Cardiac muscle cell (in vitro differentiated cells and primary cell): ENCODE data around the gene IFNGR2. TPM values are rescaled to one million over a fixed set of nuclear protein-coding genes. Genes with fewer than 3 reads are reported as not detected.

Experiments used
- DNase-seq, 2 donors: peaks; one replicate each; pipeline versions ENCODE4 v3.0.0 to v3.0.0-alpha.2; 2010 to 2017; ENCODE audit warnings: low read depth in 1 of 2, low spot score in 1 of 2
- H3K27ac ChIP-seq: fragments of 200-600 bp; sonication (generic); 2 replicates; pipeline ENCODE4 v1.5.1; 2016
- H3K27me3 ChIP-seq: fragments of 200-600 bp; sonication (generic); 2 replicates; pipeline ENCODE4 v1.6.0; 2016; ENCODE audit warnings: control low read depth
- H3K36me3 ChIP-seq: fragments of 200-600 bp; sonication (generic); 2 replicates; pipeline ENCODE4 v1.5.1; 2016; ENCODE audit warnings: control low read depth
- H3K4me1 ChIP-seq: fragments of 200-600 bp; sonication (generic); 2 replicates; pipeline ENCODE4 v1.8.1; 2017; ENCODE audit warnings: low read depth, mild to moderate bottlenecking, mixed run types
- H3K4me3 ChIP-seq: fragments of 200-600 bp; sonication (generic); 2 replicates; pipeline ENCODE4 v1.5.1; 2016; ENCODE audit warnings: mild to moderate bottlenecking
- H3K9me3 ChIP-seq: fragments of 200-600 bp; sonication (generic); 2 replicates; pipeline ENCODE4 v1.5.1; 2017; ENCODE audit warnings: low read depth, mild to moderate bottlenecking, control low read depth
- polyA plus RNA-seq: library from polyadenylated mRNA; unstranded; fragments of >200 nt; fragmentation: Nextera tagmentation; extraction: Ambion mirVana; gene quantifications from 2 replicates; pipeline ENCODE4 v1.2.1, GENCODE V29; 2016
- total RNA-seq: library from RNA; depleted of rRNA; stranded (reverse); fragments of >200 nt; gene quantifications from 2 replicates; pipeline ENCODE4 v1.2.3, GENCODE V29; 2016
- TF ChIP-seq, protein P1 (sequence below): IDR thresholded peaks from 2 replicates; pipeline ENCODE4 v1.5.1; 2012; ENCODE audit warnings: low read depth, mild to moderate bottlenecking, low read length

Gene IFNGR2
- total and polyA plus RNA-seq, 2 experiments from 2014 or later, result 36.8 to 64.6 TPM

DNA sequence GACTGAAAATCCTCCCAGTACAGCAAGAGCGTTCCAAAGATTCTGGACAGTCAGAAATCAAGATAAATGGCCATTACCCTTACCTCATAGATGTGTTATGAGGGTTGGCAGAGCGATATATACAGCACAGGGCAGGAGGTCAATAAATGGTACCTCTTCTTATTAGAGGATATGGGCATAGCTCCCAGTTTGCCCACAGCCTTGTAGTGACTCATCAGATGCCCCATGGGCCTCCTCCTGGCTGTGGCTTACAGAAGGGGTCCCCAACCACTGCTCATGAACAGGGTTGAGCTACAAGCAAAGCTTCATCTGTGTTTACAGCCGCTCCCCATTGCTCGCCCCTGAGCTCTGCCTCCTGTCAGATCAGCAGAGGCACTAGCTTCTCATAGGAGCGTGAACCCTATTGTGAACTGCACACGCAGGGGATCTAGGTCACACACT lies 7.3 kb upstream of the IFNGR2 start:
- Histone ChIP-seq H3K27ac (no peak overlapping the region), H3K36me3 (no peaks in the 10 kb centered on the region), H3K27me3 (no peaks in the 10 kb centered on the region), H3K4me1 (no peaks in the 10 kb centered on the region), H3K9me3 (no peaks in the 10 kb centered on the region), H3K4me3 (no peak overlapping the region)
- DNase-seq, result no peak
- TF ChIP-seq, protein P1, sequence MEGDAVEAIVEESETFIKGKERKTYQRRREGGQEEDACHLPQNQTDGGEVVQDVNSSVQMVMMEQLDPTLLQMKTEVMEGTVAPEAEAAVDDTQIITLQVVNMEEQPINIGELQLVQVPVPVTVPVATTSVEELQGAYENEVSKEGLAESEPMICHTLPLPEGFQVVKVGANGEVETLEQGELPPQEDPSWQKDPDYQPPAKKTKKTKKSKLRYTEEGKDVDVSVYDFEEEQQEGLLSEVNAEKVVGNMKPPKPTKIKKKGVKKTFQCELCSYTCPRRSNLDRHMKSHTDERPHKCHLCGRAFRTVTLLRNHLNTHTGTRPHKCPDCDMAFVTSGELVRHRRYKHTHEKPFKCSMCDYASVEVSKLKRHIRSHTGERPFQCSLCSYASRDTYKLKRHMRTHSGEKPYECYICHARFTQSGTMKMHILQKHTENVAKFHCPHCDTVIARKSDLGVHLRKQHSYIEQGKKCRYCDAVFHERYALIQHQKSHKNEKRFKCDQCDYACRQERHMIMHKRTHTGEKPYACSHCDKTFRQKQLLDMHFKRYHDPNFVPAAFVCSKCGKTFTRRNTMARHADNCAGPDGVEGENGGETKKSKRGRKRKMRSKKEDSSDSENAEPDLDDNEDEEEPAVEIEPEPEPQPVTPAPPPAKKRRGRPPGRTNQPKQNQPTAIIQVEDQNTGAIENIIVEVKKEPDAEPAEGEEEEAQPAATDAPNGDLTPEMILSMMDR, result no peak

DNA sequence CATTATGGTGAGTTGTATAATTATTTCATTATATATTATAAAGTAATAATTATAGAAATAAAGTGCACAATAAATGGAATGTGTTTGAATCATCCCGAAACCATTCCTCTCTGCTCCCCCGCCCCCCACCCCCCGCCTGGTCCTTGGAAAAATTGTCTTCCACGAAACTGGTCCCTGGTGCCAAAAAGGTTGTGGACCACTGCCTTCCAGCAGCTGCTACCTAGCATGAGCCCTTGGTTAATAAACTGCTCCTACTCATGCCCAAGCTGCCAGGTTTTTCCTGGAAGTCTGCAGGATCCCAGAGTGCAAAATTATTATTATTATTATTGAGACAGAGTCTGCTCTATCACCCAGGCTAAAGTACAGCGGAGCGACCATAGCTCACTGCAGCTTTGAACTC lies 6.8 kb upstream of the IFNGR2 start:
- TF ChIP-seq, protein P1, result no peak
- Histone ChIP-seq H3K27ac (no peak overlapping the region), H3K4me1 (no peaks in the 10 kb centered on the region), H3K4me3 (no peak overlapping the region), H3K36me3 (no peaks in the 10 kb centered on the region), H3K9me3 (no peaks in the 10 kb centered on the region), H3K27me3 (no peaks in the 10 kb centered on the region)
- DNase-seq, result no peak

DNA sequence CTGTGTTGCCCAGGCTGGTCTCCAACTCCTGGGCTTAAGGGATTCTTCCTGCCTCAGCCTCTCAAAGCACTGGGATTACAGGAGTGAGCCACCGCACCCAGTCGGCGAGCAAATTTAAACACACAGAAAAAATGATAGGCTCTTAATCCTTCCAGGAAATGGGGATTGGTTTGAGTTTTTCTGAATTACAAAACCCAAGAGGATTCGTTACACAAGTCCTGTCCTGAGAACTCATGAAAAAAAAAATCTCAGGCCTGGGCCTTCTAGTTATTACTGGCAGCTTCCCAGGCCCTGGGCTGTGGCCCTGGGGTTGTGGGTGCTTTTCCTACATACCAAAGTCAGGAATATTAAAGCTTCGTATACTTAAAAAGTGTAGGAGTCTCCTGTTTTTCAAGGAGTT lies 6.3 kb upstream of the IFNGR2 start:
- Histone ChIP-seq H3K27ac (no peak overlapping the region), H3K4me3 (no peak overlapping the region), H3K27me3 (no peaks in the 10 kb centered on the region), H3K4me1 (no peaks in the 10 kb centered on the region), H3K36me3 (no peaks in the 10 kb centered on the region), H3K9me3 (no peaks in the 10 kb centered on the region)
- TF ChIP-seq, protein P1, result no peak
- DNase-seq, result peak in 1 of 2 donors; percentile 93

DNA sequence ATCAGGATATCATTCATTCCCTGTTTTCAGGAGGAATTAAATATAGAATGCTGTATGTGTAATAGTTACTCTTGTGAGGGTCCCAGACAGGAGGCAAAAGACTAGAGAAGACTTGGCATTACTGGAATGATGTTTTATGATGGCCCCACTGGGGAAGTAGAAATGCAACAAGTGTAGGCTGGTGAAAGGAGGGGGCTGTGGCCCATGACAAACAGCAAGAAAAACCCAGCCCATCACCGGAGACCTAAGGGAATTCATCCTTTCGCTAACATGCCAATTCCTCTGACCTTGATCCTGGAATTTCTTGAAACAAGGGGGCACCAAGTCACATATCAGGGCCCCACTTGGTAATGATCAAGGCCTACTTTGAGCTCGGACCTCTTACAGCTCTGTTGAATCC lies 5.5 kb upstream of the IFNGR2 start:
- DNase-seq, result no peak
- Histone ChIP-seq H3K4me3 (no peak overlapping the region), H3K36me3 (no peaks in the 10 kb centered on the region), H3K9me3 (no peaks in the 10 kb centered on the region), H3K27ac (no peak overlapping the region), H3K27me3 (no peaks in the 10 kb centered on the region), H3K4me1 (no peaks in the 10 kb centered on the region)
- TF ChIP-seq, protein P1, result no peak

DNA sequence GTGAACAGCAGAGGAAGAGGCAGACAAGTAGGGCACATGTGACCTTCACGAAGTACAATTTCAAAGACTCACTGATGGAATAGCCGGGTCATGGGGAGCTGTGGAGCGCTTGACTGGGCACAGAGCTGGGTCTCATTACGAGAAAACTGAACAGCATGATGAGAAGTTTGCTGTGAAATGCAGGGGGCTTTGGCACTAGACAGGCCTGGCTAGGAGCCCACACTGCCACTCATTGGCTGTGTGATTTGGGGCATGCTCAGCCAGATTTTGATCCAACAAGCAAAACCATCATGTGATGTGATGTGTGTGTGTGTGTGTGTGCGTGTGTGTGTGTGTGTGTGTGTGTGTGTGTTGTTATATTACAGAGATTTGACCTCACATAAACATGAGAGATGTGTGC lies 4.9 kb upstream of the IFNGR2 start:
- H3K4me1 ChIP-seq, result no peaks in the 10 kb centered on the region
- no peaks in the 10 kb centered on the region for H3K36me3 ChIP-seq
- no peak for DNase-seq
- no peak overlapping the region for H3K4me3 ChIP-seq
- no peaks in the 10 kb centered on the region for H3K27me3 ChIP-seq
- no peaks in the 10 kb centered on the region for H3K9me3 ChIP-seq
- TF ChIP-seq, protein P1, result no peak
- H3K27ac ChIP-seq, result no peak overlapping the region

DNA sequence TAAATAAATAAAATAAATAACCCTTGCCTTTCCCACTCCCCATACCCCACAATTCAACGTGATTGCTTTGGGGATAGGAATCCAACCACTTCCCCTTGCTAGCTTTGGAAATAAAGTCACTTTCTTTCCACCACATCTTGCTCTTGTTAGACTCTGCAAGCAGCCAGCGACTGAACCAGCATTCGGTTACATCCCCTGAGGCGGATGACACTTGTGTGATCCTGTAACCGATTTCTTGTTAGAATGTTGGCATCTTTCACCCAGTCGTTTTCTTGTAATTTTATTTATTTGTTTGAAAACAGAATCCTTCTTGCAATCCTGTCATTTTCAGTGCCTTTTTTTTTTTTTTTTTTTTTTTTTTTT lies 1.6 kb upstream of the IFNGR2 start:
- H3K27ac ChIP-seq, result no peak overlapping the region

More for the DNA sequence above, 1.6 kb upstream of the IFNGR2 start:
- no peaks in the 10 kb centered on the region for H3K4me1 ChIP-seq
- no peaks in the 10 kb centered on the region for H3K9me3 ChIP-seq
- H3K4me3 ChIP-seq, result no peak overlapping the region
- TF ChIP-seq, protein P1, result no peak
- no peak for DNase-seq
- no peaks in the 10 kb centered on the region for H3K36me3 ChIP-seq
- H3K27me3 ChIP-seq, result no peaks in the 10 kb centered on the region
